Bronchial epithelial cell (primary cell): ENCODE measurements around the gene ESRRA. TPM values are rescaled to one million over a fixed set of nuclear protein-coding genes. Genes with fewer than 3 reads are reported as not detected.

Experiments used
- DNase-seq: peaks from one replicate; pipeline ENCODE4 v3.0.0-alpha.2; 2010; ENCODE audit warnings: low read depth
- FAIRE-seq: peaks from 2 replicates; lab custom pipeline; 2011; peaks lifted over from hg19 to GRCh38; lab: Jason Lieb, UNC
- H3K27me3 ChIP-seq: 2 replicates; pipeline ENCODE4 v1.5.1; 2011; ENCODE audit warnings: low read length; ENCODE audit not compliant: control insufficient read depth, insufficient read depth
- H3K36me3 ChIP-seq: 2 replicates; pipeline ENCODE4 v1.5.1; 2011; ENCODE audit warnings: low read length; ENCODE audit not compliant: control insufficient read depth, insufficient read depth
- H3K4me3 ChIP-seq: 2 replicates; pipeline ENCODE4 v1.5.1; 2011; ENCODE audit warnings: mild to moderate bottlenecking, low read depth, low read length, control low read depth
- total RNA-seq: library from RNA; depleted of rRNA; stranded (reverse); fragments of >200 nt; gene quantifications from 2 replicates; pipeline ENCODE4 v1.2.1, GENCODE V29; 2014
- TF ChIP-seq, protein P1 (sequence below): IDR thresholded peaks from 2 replicates; pipeline ENCODE4 v1.5.1; 2011; ENCODE audit warnings: mild to moderate bottlenecking, moderate library complexity, low read length, control low read depth, inconsistent platforms; ENCODE audit not compliant: insufficient read depth, severe bottlenecking

ESRRA gene
- total RNA-seq, 1 donor from 2014 or later: 139 TPM

DNA sequence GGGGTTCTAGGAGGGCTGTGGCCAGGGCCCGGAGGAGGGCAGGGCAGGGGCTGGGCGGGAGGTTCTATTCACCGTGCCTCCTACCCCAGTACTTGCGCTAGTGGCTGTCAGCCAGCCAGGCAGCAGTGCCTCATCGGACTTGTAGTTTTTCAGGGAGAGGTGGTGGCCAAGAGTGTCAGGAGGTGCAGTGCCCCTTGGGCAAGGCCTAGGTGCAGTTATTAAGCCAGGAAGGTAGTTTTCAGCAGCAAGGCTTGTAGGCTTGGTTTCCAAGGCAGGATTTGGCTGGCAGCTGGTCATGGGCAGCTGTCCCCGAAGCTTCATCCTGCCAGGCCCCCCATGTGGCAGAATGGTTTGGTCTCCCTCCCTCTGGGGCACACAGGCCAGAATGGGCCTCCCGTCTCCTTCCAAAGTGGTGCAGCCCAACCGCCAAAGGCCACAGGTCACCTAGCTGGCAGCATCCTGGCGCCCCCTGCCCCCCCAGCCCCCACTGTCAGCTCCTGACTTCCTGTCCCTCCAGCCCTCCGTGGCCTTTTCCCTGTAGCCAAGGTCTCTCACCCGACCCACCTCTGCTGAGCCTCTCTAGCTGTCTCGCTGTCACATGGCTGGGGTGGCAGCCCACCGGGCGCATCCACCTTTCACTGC lies 43.2 kb downstream of the ESRRA start:
- H3K4me3 ChIP-seq: no peak overlapping the region
- H3K36me3 ChIP-seq: no peaks in the 10 kb centered on the region
- TF ChIP-seq, protein P1, sequence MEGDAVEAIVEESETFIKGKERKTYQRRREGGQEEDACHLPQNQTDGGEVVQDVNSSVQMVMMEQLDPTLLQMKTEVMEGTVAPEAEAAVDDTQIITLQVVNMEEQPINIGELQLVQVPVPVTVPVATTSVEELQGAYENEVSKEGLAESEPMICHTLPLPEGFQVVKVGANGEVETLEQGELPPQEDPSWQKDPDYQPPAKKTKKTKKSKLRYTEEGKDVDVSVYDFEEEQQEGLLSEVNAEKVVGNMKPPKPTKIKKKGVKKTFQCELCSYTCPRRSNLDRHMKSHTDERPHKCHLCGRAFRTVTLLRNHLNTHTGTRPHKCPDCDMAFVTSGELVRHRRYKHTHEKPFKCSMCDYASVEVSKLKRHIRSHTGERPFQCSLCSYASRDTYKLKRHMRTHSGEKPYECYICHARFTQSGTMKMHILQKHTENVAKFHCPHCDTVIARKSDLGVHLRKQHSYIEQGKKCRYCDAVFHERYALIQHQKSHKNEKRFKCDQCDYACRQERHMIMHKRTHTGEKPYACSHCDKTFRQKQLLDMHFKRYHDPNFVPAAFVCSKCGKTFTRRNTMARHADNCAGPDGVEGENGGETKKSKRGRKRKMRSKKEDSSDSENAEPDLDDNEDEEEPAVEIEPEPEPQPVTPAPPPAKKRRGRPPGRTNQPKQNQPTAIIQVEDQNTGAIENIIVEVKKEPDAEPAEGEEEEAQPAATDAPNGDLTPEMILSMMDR: no peak
- FAIRE-seq (no peak), DNase-seq (no peak)
- no peaks in the 10 kb centered on the region for H3K27me3 ChIP-seq

GRCh38 chr11:64349025-64349387 lies 43.7 kb downstream of the ESRRA start:
- DNase-seq (no peak), FAIRE-seq (no peak)
- no peaks in the 10 kb centered on the region for H3K36me3 ChIP-seq
- no peak overlapping the region for H3K4me3 ChIP-seq
- TF ChIP-seq, protein P1: no peak
- no peaks in the 10 kb centered on the region for H3K27me3 ChIP-seq

DNA sequence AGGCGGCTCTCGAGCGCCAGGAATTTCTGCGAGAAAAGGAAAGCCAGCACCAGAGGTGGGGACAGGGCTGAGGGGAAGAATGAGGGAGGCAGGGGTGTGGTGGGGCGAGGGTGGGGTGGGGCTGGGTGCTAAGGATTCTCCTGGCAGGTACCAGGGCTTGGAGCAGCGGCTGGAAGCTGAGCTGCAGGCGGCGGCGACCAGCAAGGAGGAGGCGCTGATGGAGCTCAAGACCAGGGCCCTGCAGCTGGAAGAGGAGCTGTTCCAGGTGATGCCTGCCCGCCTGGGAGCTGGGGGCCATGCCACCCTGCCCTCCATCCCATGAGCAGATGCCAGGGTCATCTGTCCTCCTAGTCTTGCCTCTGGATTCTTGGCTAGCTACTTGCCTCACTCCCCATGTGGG lies 44.1 kb downstream of the ESRRA start:
- DNase-seq: no peak
- no peaks in the 10 kb centered on the region for H3K27me3 ChIP-seq
- FAIRE-seq: no peak
- TF ChIP-seq, protein P1: no peak
- no peak overlapping the region for H3K4me3 ChIP-seq
- no peaks in the 10 kb centered on the region for H3K36me3 ChIP-seq

DNA sequence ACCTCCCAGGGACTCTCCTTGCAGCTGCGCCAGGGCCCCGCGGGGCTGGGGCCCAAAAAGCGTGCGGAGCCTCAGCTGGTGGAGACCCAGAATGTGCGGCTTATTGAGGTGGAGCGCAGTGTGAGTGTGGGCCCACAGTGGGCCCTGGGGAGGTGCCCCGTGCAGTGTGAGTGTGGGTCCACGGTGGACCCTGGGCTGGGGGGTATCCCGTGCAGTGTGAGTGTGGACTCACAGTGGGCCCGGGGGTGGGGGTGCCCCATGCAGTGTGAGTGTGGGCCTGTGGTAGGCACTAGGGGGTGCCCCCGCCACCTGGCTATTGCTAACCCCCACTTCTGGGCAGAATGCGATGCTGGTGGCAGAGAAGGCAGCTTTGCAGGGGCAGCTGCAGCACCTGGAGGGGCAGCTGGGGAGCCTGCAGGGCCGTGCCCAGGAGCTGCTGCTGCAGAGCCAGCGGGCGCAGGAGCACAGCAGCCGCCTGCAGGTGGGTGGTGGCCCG lies 45.9 kb downstream of the ESRRA start:
- DNase-seq (no peak), FAIRE-seq (no peak)
- TF ChIP-seq, protein P1: no peak
- Histone ChIP-seq H3K4me3 (no peak overlapping the region), H3K27me3 (no peaks in the 10 kb centered on the region), H3K36me3 (no peaks in the 10 kb centered on the region)

- Histone ChIP-seq H3K36me3 (no peaks in the 10 kb centered on the region), H3K4me3 (no peak overlapping the region), H3K27me3 (no peaks in the 10 kb centered on the region)
- no peak for DNase-seq
- TF ChIP-seq, protein P1: no peak
- FAIRE-seq: no peak
These were observed 47.0 kb downstream of the ESRRA start for GRCh38 chr11:64352099-64352994.
